GM12878 (cell line): ENCODE data around the gene PLEKHG2. TPM values are rescaled to one million over a fixed set of nuclear protein-coding genes. Genes with fewer than 3 reads are reported as not detected.

Experiments used
- CBX3 ChIP-seq: fragments of 200-600 bp; sonication (generic); IDR thresholded peaks from 2 replicates; pipeline ENCODE4 v1.6.1; 2016; ENCODE audit warnings: low read depth, borderline replicate concordance
- CEBPB ChIP-seq, 2 experiments: fragments of 150-350 bp in 1 of 2; IDR thresholded peaks; 2 replicates each; pipeline ENCODE4 v1.6.1; 2012 to 2014; ENCODE audit warnings: low read depth in 2 of 2, low read length in 2 of 2, borderline replicate concordance in 1 of 2, inconsistent platforms in 1 of 2
- ETV6 ChIP-seq, 2 experiments: fragments of 450-650 bp in 1 of 2; IDR thresholded peaks in 1 of 2; conservative IDR thresholded peaks in 1 of 2; 2 replicates each; pipeline ENCODE4 v1.6.1; 2014; ENCODE audit warnings: antibody characterized with exemption in 1 of 2, borderline replicate concordance in 1 of 2, low read depth in 1 of 2, mild to moderate bottlenecking in 1 of 2, moderate library complexity in 1 of 2
- EZH2 ChIP-seq: IDR thresholded peaks from 2 replicates; pipeline ENCODE4 v1.6.1; 2012; ENCODE audit warnings: low read depth, mild to moderate bottlenecking, control low read depth, inconsistent platforms, low read length, borderline replicate concordance; ENCODE audit not compliant: control insufficient read depth
- JUND ChIP-seq: IDR thresholded peaks from 2 replicates; pipeline ENCODE4 v1.6.1; 2012; ENCODE audit warnings: low read depth, mild to moderate bottlenecking, low read length, improper control_type of control experiment, moderate library complexity
- MTA3 ChIP-seq: IDR thresholded peaks from 2 replicates; pipeline ENCODE4 v1.6.1; 2012; ENCODE audit warnings: low read length, inconsistent platforms, borderline replicate concordance
- MYC ChIP-seq: IDR thresholded peaks from 2 replicates; pipeline ENCODE4 v1.6.1; 2011; ENCODE audit warnings: mild to moderate bottlenecking, low read length, moderate library complexity, inconsistent platforms; ENCODE audit not compliant: insufficient read depth, insufficient replicate concordance, insufficient read length, severe bottlenecking
- NBN ChIP-seq: fragments of 450-650 bp; IDR thresholded peaks from 2 replicates; pipeline ENCODE4 v1.6.1; 2016
- NR2C2 ChIP-seq: IDR thresholded peaks from 2 replicates; pipeline ENCODE4 v1.6.1; 2011; ENCODE audit warnings: borderline replicate concordance, low read depth; ENCODE audit not compliant: control insufficient read depth, insufficient read length
- PAX8 ChIP-seq: fragments of 450-650 bp; IDR thresholded peaks from 2 replicates; pipeline ENCODE4 v1.6.1; 2017; ENCODE audit warnings: mild to moderate bottlenecking, moderate library complexity
- RELB ChIP-seq: fragments of 450-650 bp; IDR thresholded peaks from 2 replicates; pipeline ENCODE4 v1.6.1; 2017; ENCODE audit warnings: low read depth, mild to moderate bottlenecking, moderate library complexity
- RFX5 ChIP-seq: IDR thresholded peaks from 2 replicates; pipeline ENCODE4 v1.6.1; 2011; ENCODE audit warnings: low read depth, low read length, improper control_type of control experiment
- TCF7 ChIP-seq: IDR thresholded peaks from 2 replicates; pipeline ENCODE4 v1.6.1; 2014; ENCODE audit warnings: antibody characterized with exemption, borderline replicate concordance
- ZNF207 ChIP-seq: fragments of 450-650 bp; IDR thresholded peaks from 2 replicates; pipeline ENCODE4 v1.6.1; 2014; ENCODE audit warnings: antibody characterized with exemption, mild to moderate bottlenecking, borderline replicate concordance
- polyA plus RNA-seq, 11 experiments: library from polyadenylated mRNA; depleted of rRNA in 4 of 11; unstranded in 6 of 11; stranded (reverse) in 5 of 11; fragments of >200 nt; fragmentation: Nextera tagmentation in 4 of 11; fragmentation: Illumina TruSeq in 1 of 11; extraction: Ambion mirVana in 4 of 11; extraction: Trizol in 1 of 11; gene quantifications; 1 replicate in 1 of 11; 2 replicates in 10 of 11; pipeline versions ENCODE4 v1.2.1 to v1.2.3, GENCODE V29; 2011 to 2016; ENCODE audit warnings: inconsistent platforms in 2 of 11, missing spikeins in 2 of 11, low read depth in 1 of 11
- total RNA-seq, 4 experiments: library from RNA; depleted of rRNA in 3 of 4; stranded (reverse); fragments of >200 nt in 3 of 4; fragmentation: Illumina TruSeq in 1 of 4; extraction: Trizol in 1 of 4; gene quantifications; 2 replicates each; pipeline versions ENCODE4 v1.2.1 to v1.2.3, GENCODE V29; 2013 to 2021
- TF ChIP-seq, protein P1 (sequence below): fragments of 450-650 bp; formaldehyde crosslinking; IDR thresholded peaks from 2 replicates; pipeline ENCODE4 v1.4.0; 2020; ENCODE audit warnings: mild to moderate bottlenecking, moderate library complexity
- TF ChIP-seq, protein P2 (sequence below): fragments of 450-650 bp; IDR thresholded peaks from 2 replicates; pipeline ENCODE4 v1.6.1; 2017; ENCODE audit warnings: antibody characterized with exemption, mild to moderate bottlenecking, moderate library complexity
- TF ChIP-seq, protein P3 (sequence below): fragments of 450-650 bp; IDR thresholded peaks from 2 replicates; pipeline ENCODE4 v1.6.1; 2016; ENCODE audit warnings: mild to moderate bottlenecking

The PLEKHG2 gene
- total and polyA plus RNA-seq, 10 of the 15 experiments (the other 5 are each of a cell fraction or from before 2014, with no cell fraction given), result 3.0 to 62.5 (median 17.2) TPM

- TF ChIP-seq, protein P1, sequence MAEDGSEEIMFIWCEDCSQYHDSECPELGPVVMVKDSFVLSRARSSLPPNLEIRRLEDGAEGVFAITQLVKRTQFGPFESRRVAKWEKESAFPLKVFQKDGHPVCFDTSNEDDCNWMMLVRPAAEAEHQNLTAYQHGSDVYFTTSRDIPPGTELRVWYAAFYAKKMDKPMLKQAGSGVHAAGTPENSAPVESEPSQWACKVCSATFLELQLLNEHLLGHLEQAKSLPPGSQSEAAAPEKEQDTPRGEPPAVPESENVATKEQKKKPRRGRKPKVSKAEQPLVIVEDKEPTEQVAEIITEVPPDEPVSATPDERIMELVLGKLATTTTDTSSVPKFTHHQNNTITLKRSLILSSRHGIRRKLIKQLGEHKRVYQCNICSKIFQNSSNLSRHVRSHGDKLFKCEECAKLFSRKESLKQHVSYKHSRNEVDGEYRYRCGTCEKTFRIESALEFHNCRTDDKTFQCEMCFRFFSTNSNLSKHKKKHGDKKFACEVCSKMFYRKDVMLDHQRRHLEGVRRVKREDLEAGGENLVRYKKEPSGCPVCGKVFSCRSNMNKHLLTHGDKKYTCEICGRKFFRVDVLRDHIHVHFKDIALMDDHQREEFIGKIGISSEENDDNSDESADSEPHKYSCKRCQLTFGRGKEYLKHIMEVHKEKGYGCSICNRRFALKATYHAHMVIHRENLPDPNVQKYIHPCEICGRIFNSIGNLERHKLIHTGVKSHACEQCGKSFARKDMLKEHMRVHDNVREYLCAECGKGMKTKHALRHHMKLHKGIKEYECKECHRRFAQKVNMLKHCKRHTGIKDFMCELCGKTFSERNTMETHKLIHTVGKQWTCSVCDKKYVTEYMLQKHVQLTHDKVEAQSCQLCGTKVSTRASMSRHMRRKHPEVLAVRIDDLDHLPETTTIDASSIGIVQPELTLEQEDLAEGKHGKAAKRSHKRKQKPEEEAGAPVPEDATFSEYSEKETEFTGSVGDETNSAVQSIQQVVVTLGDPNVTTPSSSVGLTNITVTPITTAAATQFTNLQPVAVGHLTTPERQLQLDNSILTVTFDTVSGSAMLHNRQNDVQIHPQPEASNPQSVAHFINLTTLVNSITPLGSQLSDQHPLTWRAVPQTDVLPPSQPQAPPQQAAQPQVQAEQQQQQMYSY, result no peak; the same call in 1 of the 2 replicates
- TF ChIP-seq PAX8, result no peak
- no peak for TF ChIP-seq RFX5
- no peak for TF ChIP-seq MTA3
- TF ChIP-seq NR2C2, result no peak
- TF ChIP-seq ZNF207, result no peak
- TF ChIP-seq CBX3, result no peak
- TF ChIP-seq NBN, result peak; percentile 80; the same call in 1 of the 2 replicates
- peak; percentile 17; the same call in 1 of the 2 replicates for TF ChIP-seq RELB
- TF ChIP-seq ETV6 (conservative IDR thresholded peaks at IDR 0.05 in 1 of 2, IDR thresholded peaks at IDR 0.05 in 1 of 2; ENCODE audit: borderline replicate concordance in 1 of 2, low read depth in 1 of 2), result no peak
- TF ChIP-seq, protein P2, sequence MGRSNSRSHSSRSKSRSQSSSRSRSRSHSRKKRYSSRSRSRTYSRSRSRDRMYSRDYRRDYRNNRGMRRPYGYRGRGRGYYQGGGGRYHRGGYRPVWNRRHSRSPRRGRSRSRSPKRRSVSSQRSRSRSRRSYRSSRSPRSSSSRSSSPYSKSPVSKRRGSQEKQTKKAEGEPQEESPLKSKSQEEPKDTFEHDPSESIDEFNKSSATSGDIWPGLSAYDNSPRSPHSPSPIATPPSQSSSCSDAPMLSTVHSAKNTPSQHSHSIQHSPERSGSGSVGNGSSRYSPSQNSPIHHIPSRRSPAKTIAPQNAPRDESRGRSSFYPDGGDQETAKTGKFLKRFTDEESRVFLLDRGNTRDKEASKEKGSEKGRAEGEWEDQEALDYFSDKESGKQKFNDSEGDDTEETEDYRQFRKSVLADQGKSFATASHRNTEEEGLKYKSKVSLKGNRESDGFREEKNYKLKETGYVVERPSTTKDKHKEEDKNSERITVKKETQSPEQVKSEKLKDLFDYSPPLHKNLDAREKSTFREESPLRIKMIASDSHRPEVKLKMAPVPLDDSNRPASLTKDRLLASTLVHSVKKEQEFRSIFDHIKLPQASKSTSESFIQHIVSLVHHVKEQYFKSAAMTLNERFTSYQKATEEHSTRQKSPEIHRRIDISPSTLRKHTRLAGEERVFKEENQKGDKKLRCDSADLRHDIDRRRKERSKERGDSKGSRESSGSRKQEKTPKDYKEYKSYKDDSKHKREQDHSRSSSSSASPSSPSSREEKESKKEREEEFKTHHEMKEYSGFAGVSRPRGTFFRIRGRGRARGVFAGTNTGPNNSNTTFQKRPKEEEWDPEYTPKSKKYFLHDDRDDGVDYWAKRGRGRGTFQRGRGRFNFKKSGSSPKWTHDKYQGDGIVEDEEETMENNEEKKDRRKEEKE, result no peak
- TF ChIP-seq TCF7, result no peak
- no peak for TF ChIP-seq CEBPB (IDR thresholded peaks at IDR 0.05; ENCODE audit: borderline replicate concordance in 1 of 2, low read depth in 2 of 2, low read length in 2 of 2)
- TF ChIP-seq EZH2, result no peak
- TF ChIP-seq, protein P3, sequence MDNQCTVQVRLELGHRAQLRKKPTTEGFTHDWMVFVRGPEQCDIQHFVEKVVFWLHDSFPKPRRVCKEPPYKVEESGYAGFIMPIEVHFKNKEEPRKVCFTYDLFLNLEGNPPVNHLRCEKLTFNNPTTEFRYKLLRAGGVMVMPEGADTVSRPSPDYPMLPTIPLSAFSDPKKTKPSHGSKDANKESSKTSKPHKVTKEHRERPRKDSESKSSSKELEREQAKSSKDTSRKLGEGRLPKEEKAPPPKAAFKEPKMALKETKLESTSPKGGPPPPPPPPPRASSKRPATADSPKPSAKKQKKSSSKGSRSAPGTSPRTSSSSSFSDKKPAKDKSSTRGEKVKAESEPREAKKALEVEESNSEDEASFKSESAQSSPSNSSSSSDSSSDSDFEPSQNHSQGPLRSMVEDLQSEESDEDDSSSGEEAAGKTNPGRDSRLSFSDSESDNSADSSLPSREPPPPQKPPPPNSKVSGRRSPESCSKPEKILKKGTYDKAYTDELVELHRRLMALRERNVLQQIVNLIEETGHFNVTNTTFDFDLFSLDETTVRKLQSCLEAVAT, result peak; percentile 14; the same call in 1 of the 2 replicates
- peak; percentile 77 for TF ChIP-seq JUND
- TF ChIP-seq MYC, result no peak
These were observed 3.1 kb upstream of the PLEKHG2 start (continued) for GRCh38 chr19:39409208-39410016.
